Breast epithelium (tissue), 4 donors: ENCODE measurements around the gene PHKB. TPM values are rescaled to one million over a fixed set of nuclear protein-coding genes. Genes with fewer than 3 reads are reported as not detected.
"Not testable (repeated sequence)": the region's sequence is repeated elsewhere in the genome, so short reads cannot be mapped to it uniquely, and the experiment has no call there.

ENCODE experiments used
- DNase-seq, 2 donors: peaks; one replicate each; pipeline ENCODE4 v3.0.0-alpha.2; 2019; ENCODE audit warnings: low spot score in 2 of 2
- H3K27ac ChIP-seq, 2 donors: fragments of 200-600 bp; sonication (generic) in 1 of 2; one replicate each; pipeline ENCODE4 v1.5.1; 2016 to 2019; ENCODE audit warnings: mild to moderate bottlenecking in 1 of 2
- H3K27me3 ChIP-seq, 2 donors: fragments of 200-600 bp; sonication (generic) in 1 of 2; one replicate each; pipeline versions ENCODE4 v1.5.1 to v1.6.0; 2017 to 2019; ENCODE audit warnings: control low read depth in 1 of 2, mild to moderate bottlenecking in 1 of 2
- H3K36me3 ChIP-seq: fragments of 200-600 bp; one replicate; pipeline ENCODE4 v1.5.1; 2019
- H3K4me1 ChIP-seq, 2 donors: fragments of 200-600 bp; sonication (generic); one replicate each; pipeline ENCODE4 v1.5.1; 2016 to 2019; ENCODE audit warnings: control low read depth in 1 of 2
- H3K4me3 ChIP-seq, 3 donors: fragments of 200-600 bp; sonication (generic); 1 replicate in 2 of 3; 2 replicates in 1 of 3; pipeline ENCODE4 v1.5.1; 2016 to 2019; ENCODE audit warnings: mild to moderate bottlenecking in 3 of 3, moderate library complexity in 2 of 3
- H3K9me3 ChIP-seq, 2 donors: fragments of 200-600 bp; sonication (generic) in 1 of 2; one replicate each; pipeline ENCODE4 v1.5.1; 2016 to 2019; ENCODE audit warnings: control low read depth in 1 of 2
- CTCF ChIP-seq, 3 donors: fragments of 450-650 bp; IDR thresholded peaks; one replicate each; pipeline ENCODE4 v1.5.1; 2016 to 2017; ENCODE audit warnings: antibody characterized with exemption in 3 of 3, mild to moderate bottlenecking in 3 of 3, moderate library complexity in 3 of 3
- POLR2A ChIP-seq: fragments of 450-650 bp; IDR thresholded peaks from one replicate; pipeline ENCODE4 v1.6.1; 2016; ENCODE audit warnings: antibody characterized with exemption, mild to moderate bottlenecking, moderate library complexity
- POLR2AphosphoS5 ChIP-seq, 3 donors: sonication (generic); formaldehyde crosslinking; IDR thresholded peaks; one replicate each; pipeline ENCODE4 v1.6.1; 2017; ENCODE audit warnings: antibody characterized with exemption in 3 of 3
- intact Hi-C: fragments of 100-400 bp; cut with DNase I; formaldehyde crosslinking; loops from one replicate; pipeline ENCODE4 v1.15.1; 2023; ENCODE audit warnings: low total_unique reads
- total RNA-seq, 3 donors: library from RNA; depleted of rRNA; stranded (reverse); fragments of >200 nt; gene quantifications; one replicate each; pipeline ENCODE4 v1.1.0, GENCODE V29; 2016

The PHKB gene
- total RNA-seq, 3 donors from 2014 or later = 77.9 to 111 (median 78.3) TPM

- no peak overlapping the region for H3K4me3 ChIP-seq
- intact Hi-C loops = no loop called here
- peaks cover 6% of the 10 kb centered on the region for H3K36me3 ChIP-seq
- H3K27me3 ChIP-seq = no peaks in the 10 kb centered on the region
- H3K9me3 ChIP-seq = no peaks in the 10 kb centered on the region
- no peak for DNase-seq
- TF ChIP-seq POLR2A (no peak), POLR2AphosphoS5 (IDR thresholded peaks at IDR 0.05) (no peak), CTCF (IDR thresholded peaks at IDR 0.05) (no peak)
- no peaks in the 10 kb centered on the region for H3K4me1 ChIP-seq
- no peak overlapping the region for H3K27ac ChIP-seq
These were observed 29.2 kb upstream of the PHKB start for GRCh38 chr16:47431960-47432359.

GRCh38 chr16:47434274-47434673, 26.9 kb upstream of the PHKB start:
- H3K4me3 ChIP-seq, intact Hi-C loops, H3K27me3 ChIP-seq, H3K9me3 ChIP-seq, H3K36me3 ChIP-seq, H3K4me1 ChIP-seq, DNase-seq, H3K27ac ChIP-seq: not testable (repeated sequence)

- H3K27me3 ChIP-seq, H3K27ac ChIP-seq, DNase-seq, H3K9me3 ChIP-seq, H3K4me1 ChIP-seq, H3K36me3 ChIP-seq, intact Hi-C loops, H3K4me3 ChIP-seq: not testable (repeated sequence)
These were observed 21.1 kb upstream of the PHKB start for GRCh38 chr16:47440066-47440465.

GRCh38 chr16:47442884-47443283, 18.2 kb upstream of the PHKB start:
- H3K4me3 ChIP-seq, H3K27ac ChIP-seq, H3K4me1 ChIP-seq, H3K36me3 ChIP-seq, H3K27me3 ChIP-seq, H3K9me3 ChIP-seq, intact Hi-C loops, DNase-seq: not testable (repeated sequence)

- no peak overlapping the region for H3K4me3 ChIP-seq
- no peak overlapping the region for H3K27ac ChIP-seq
- no peaks in the 10 kb centered on the region for H3K36me3 ChIP-seq
- no peaks in the 10 kb centered on the region for H3K4me1 ChIP-seq
- H3K9me3 ChIP-seq = no peaks in the 10 kb centered on the region
- TF ChIP-seq CTCF (IDR thresholded peaks at IDR 0.05) = no peak
- TF ChIP-seq POLR2A = no peak
- no peak for TF ChIP-seq POLR2AphosphoS5 (IDR thresholded peaks at IDR 0.05)
- DNase-seq = no peak
- intact Hi-C loops = no loop called here
- H3K27me3 ChIP-seq = no peaks in the 10 kb centered on the region
These were observed 14.7 kb upstream of the PHKB start for GRCh38 chr16:47446431-47446830.

- Histone ChIP-seq H3K27ac (no peak overlapping the region), H3K27me3 (no peaks in the 10 kb centered on the region), H3K4me1 (no peaks in the 10 kb centered on the region), H3K36me3 (no peaks in the 10 kb centered on the region), H3K4me3 (no peak overlapping the region), H3K9me3 (no peaks in the 10 kb centered on the region)
- no peak for DNase-seq
- no peak for TF ChIP-seq CTCF (IDR thresholded peaks at IDR 0.05)
- no peak for TF ChIP-seq POLR2AphosphoS5 (IDR thresholded peaks at IDR 0.05)
- no peak for TF ChIP-seq POLR2A
- intact Hi-C loops = no loop called here
These were observed 12.1 kb upstream of the PHKB start for GRCh38 chr16:47448830-47449575.

- H3K4me1 ChIP-seq = no peaks in the 10 kb centered on the region
- intact Hi-C loops = no loop called here
- DNase-seq = no peak
- H3K27me3 ChIP-seq = no peaks in the 10 kb centered on the region
- H3K9me3 ChIP-seq = no peaks in the 10 kb centered on the region
- H3K4me3 ChIP-seq = no peak overlapping the region
- TF ChIP-seq POLR2A (no peak), CTCF (IDR thresholded peaks at IDR 0.05) (no peak), POLR2AphosphoS5 (IDR thresholded peaks at IDR 0.05) (no peak)
- H3K36me3 ChIP-seq = no peaks in the 10 kb centered on the region
- no peak overlapping the region for H3K27ac ChIP-seq
These were observed 11.3 kb upstream of the PHKB start for GRCh38 chr16:47449788-47450187.
